ENCODE data around the gene GALNT10. TPM values are rescaled to one million over a fixed set of nuclear protein-coding genes. Genes with fewer than 3 reads are reported as not detected.

Gene GALNT10
- total and polyA plus RNA-seq, 2 of the 8 experiments (the other 6 are each of a cell fraction or from before 2014, with no cell fraction given): 4.6 to 15.5 TPM

GRCh38 chr5:154412925-154413324, 222.4 kb downstream of the GALNT10 start:
- CTCF ChIA-PET (ENCODE audit: partially characterized antibody): interaction anchor here (1.2 kb wide), 1 partner anchor 11 kb away, joined by 3 read pairs; no protein-coding TSS in a partner anchor
- no peak for TF ChIP-seq KDM1A (IDR thresholded peaks at IDR 0.05; ENCODE audit: borderline replicate concordance, low read length)

More at GRCh38 chr5:154412925-154413324, 222.4 kb downstream of the GALNT10 start:
- no peak overlapping the region for H3K4ac ChIP-seq (replicated peaks; ENCODE audit: insufficient read length, low read depth, low read length)
- no peak overlapping the region for H3K9ac ChIP-seq (replicated peaks in 1 of 4; ENCODE audit: extremely low read depth in 1 of 4, low read depth in 3 of 4, low read length in 3 of 4)
- H3K18ac ChIP-seq (ENCODE audit: extremely low read depth, low read length): no peak overlapping the region
- no peak overlapping the region for H2AFZ ChIP-seq (ENCODE audit: low read length)
- H3K27me3 ChIP-seq (replicated peaks in 1 of 4; ENCODE audit: control insufficient read depth in 3 of 4, extremely low read depth in 1 of 4, insufficient read depth in 3 of 4, low read length in 3 of 4): no peaks in the 10 kb centered on the region
- DNase-seq (ENCODE audit: low read depth in 1 of 2, low spot score in 2 of 2): no peak
- H3K23ac ChIP-seq (ENCODE audit: insufficient read length): no peak overlapping the region
- no peak overlapping the region for H3K56ac ChIP-seq (replicated peaks; ENCODE audit: insufficient read length, low read depth, low read length)
- POLR2A ChIA-PET (ENCODE audit: partially characterized antibody): no interaction called here
- no peak overlapping the region for H2BK120ac ChIP-seq (replicated peaks; ENCODE audit: low read depth, low read length)
- H4K5ac ChIP-seq (ENCODE audit: insufficient read length, low read depth, low read length): no peak overlapping the region
- no peak overlapping the region for H3K14ac ChIP-seq (ENCODE audit: insufficient read length)
- no peak overlapping the region for H2AK5ac ChIP-seq (ENCODE audit: low read depth, low read length)
- peaks cover 0 to 2% (median 0%) of the 10 kb centered on the region in 4 experiments; a peak in 1 of 8 replicates for H3K36me3 ChIP-seq (ENCODE audit: control insufficient read depth in 2 of 4, insufficient read depth in 4 of 4, low read length in 3 of 4)
- no peak overlapping the region for H2BK12ac ChIP-seq (ENCODE audit: low read depth, low read length)
- no peak overlapping the region for H4K8ac ChIP-seq (ENCODE audit: extremely low read depth, insufficient read depth, low read length)
- H3K79me1 ChIP-seq (ENCODE audit: low read depth, low read length): no peaks in the 10 kb centered on the region
- WGBS, 2 experiments (ENCODE audit: extremely low coverage in 1 of 2, insufficient coverage in 1 of 2, insufficient read length in 1 of 2, insufficient replicate concordance in 2 of 2, low coverage in 1 of 2, low lambda C conversion rate in 2 of 2, missing lambda C conversion rate in 1 of 2): 88% methylated on average over 9 of the region's 9 CpGs; no CpG with 5 or more reads in 1 of the 2 experiments
- no peak overlapping the region for H2BK15ac ChIP-seq (ENCODE audit: low read length)
- no peak overlapping the region for H3K4me3 ChIP-seq (ENCODE audit: extremely low read depth in 1 of 4, insufficient read depth in 2 of 4, low read depth in 3 of 4, low read length in 4 of 4)
- no peak overlapping the region for H4K91ac ChIP-seq (replicated peaks; ENCODE audit: insufficient read length, low read length)
- H3K9me3 ChIP-seq (ENCODE audit: insufficient read depth in 2 of 2, low read depth in 1 of 2, low read length in 1 of 2): no peaks in the 10 kb centered on the region
- no peaks in the 10 kb centered on the region; a peak in 2 of 7 replicates for H3K4me1 ChIP-seq (replicated peaks in 1 of 4; ENCODE audit: control insufficient read depth in 3 of 4, insufficient read depth in 4 of 4, low read length in 3 of 4)
- no peaks in the 10 kb centered on the region for H3K23me2 ChIP-seq (ENCODE audit: low read depth, low read length)
- peaks cover 0 to 2% of the 10 kb centered on the region in 2 experiments for H4K20me1 ChIP-seq (replicated peaks in 1 of 2; ENCODE audit: control insufficient read depth in 1 of 2, insufficient read depth in 2 of 2, low read length in 2 of 2)
- no peak overlapping the region for H3K27ac ChIP-seq (ENCODE audit: low read depth, low read length)
- no peak for FAIRE-seq
- no peaks in the 10 kb centered on the region for H3K79me2 ChIP-seq (ENCODE audit: control insufficient read depth in 1 of 2, insufficient read depth in 2 of 2, low read length in 2 of 2)
- H2BK20ac ChIP-seq (ENCODE audit: low read length): no peak overlapping the region
- no peak overlapping the region for H2BK5ac ChIP-seq (ENCODE audit: low read depth, low read length)
- H3K4me2 ChIP-seq (ENCODE audit: insufficient read depth in 1 of 2, low read depth in 2 of 2, low read length in 2 of 2): no peak overlapping the region
